ENCODE data around the gene CAMK1G. TPM values are rescaled to one million over a fixed set of nuclear protein-coding genes. Genes with fewer than 3 reads are reported as not detected.
A peak's percentile ranks its signal among the peaks of the same experiment; 100 is the strongest.

CAMK1G gene
- total RNA-seq, 1 donor, result not detected

DNA sequence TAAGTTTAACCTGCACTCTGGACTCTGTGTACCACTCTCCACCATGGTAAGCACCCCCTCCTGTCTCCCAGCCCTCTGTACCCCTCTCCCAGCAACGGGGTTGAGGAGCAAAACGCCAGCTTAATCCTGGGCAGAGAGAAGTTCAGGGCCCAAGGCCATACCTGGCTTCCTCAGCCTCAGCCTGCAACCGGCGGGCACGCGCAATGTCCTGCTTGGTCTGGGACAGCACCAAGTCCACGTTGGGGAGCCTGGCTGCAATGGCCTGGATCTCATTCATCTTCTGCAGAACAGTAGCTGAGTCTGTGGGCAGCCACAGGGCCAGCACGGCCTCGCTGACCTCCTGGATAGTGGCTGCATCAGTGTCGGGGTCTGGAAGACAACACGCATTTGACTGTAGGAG lies 34.8 kb downstream of the CAMK1G start:
- DNase-seq (ENCODE audit: low read depth in 2 of 3, low spot score in 2 of 3), result no peak

DNA sequence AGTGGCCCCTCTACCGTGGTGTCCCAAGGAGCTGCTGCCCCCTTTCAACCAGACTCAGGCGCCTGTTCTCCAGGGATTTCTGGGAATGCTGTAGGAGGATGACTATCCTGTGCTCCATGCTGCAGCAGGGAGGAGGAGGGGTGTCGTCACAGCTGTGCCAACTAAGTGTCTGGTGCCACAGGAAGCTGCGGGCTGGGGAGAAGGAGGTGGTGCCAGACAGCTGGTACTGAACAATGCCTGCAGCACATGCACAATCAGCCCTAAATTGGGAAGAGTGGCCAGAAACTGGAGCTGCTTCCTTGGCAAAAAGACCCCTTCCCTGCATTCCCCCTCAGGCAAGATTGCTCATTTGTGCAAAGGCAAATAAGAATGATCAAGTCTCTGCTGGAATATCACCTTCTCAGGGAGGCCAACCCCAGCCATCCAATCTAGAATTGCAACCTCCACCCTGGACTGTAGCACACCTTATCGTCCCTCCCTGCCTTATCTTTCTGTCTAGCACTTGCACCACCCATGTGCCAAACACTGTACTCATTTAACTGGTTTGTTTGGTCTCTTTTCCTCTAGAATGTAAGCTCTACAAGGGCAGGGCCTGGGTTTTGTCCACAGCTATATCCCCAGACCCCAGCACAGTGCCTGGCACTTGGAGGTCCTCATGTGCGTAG lies 35.4 kb downstream of the CAMK1G start:
- peak in 1 of 3 donors; percentile 11 for DNase-seq (ENCODE audit: low read depth in 2 of 3, low spot score in 2 of 3)

GRCh38 chr1:209619696-209620486 lies 36.4 kb downstream of the CAMK1G start:
- no peak for DNase-seq (ENCODE audit: low read depth in 2 of 3, low spot score in 2 of 3)

GRCh38 chr1:209620487-209620884 lies 37.0 kb downstream of the CAMK1G start:
- DNase-seq (ENCODE audit: low read depth in 2 of 3, low spot score in 2 of 3), result no peak

GRCh38 chr1:209621286-209621685 lies 37.8 kb downstream of the CAMK1G start:
- DNase-seq (ENCODE audit: low read depth in 2 of 3, low spot score in 2 of 3), result no peak

DNA sequence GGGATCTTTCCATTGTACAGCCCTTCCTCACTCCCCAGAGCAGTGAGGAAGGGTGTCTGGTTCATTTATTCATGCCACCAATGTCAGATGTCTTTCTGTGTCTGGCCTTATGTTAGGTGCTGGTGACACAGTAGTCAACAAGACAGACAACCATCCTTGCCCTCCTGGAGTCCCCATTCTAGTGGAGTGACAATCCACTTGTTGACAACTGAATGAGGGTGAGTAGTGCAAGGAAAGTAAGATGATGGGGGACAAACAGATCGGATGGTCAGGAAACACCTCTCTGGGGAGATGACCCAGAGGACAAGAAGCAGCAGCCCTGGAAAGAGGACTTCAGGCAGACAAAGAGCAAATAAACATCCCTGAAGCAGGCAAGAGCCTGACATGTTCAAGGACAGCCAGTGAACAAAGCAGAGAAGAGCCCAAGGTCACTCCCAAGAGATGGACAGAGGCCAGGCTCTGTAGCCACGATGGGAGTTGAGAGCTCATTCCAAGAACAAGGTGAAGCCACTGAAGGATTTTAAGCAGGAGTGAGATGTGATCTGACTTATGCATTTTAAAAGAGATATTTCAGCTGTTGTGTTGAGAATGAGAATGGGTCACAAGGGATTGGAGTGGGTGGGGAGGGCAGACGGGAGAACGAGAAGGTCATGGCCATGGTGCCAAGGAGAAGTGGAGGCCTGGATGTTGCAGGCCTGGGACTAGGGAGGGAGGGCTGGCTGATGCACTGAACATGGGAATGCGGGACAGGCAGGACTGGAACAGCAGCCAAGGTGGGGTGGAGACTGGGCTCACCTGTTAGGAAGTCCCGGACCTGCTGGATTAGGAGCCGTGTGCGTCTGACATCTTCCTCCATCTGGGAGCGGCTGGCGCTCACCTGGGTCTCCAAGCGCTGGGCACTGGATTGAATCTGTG lies 38.5 kb downstream of the CAMK1G start:
- no peak for DNase-seq (ENCODE audit: low read depth in 2 of 3, low spot score in 2 of 3)

DNA sequence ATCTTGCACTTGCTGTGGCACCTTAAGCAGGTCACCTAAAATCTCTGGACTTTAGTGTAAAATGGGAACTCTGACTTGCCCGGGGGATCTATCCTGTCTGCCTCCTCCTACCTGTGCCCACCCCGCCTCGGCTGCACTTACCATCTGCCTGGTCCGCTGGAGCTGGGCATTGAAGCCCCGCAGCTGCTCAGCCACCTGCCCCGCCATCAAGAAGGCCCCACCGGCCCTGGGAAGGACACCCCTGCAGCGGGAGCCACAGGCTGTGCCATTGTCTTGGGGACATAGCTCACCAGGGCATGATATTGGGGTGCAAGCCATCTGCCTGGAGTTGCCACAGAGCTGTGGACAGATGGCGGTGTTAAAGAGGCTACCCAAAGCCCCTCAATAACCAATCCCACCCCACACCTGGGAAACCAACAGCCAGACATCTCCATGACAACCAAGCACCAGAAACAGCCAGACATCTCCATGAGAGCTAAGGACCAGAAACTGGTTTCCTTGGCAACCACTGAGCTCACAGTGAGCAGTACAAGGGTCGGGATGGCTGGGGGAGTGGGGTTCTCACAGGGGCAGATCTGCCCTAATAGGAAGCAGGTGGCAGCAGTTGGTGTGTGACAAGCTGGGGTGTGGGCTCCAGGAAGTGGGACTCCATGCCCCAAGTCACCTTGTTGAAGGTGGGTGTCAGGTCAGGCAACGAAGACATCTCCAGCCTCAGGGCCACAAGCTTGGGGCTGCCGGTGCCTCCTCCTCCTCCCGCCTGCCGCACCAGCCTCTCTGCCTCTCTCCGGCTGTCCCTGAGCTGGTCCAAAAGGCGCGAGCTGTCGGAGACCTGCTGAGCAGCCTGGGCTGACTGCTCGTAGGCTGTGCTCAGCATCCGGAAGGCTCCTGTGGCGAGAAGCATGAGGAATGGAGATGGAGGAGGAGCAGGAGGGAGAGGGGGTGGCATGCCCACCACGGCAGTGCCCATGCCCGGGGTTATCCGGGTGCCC lies 39.6 kb downstream of the CAMK1G start:
- no peak for DNase-seq (ENCODE audit: low read depth in 2 of 3, low spot score in 2 of 3)

DNA sequence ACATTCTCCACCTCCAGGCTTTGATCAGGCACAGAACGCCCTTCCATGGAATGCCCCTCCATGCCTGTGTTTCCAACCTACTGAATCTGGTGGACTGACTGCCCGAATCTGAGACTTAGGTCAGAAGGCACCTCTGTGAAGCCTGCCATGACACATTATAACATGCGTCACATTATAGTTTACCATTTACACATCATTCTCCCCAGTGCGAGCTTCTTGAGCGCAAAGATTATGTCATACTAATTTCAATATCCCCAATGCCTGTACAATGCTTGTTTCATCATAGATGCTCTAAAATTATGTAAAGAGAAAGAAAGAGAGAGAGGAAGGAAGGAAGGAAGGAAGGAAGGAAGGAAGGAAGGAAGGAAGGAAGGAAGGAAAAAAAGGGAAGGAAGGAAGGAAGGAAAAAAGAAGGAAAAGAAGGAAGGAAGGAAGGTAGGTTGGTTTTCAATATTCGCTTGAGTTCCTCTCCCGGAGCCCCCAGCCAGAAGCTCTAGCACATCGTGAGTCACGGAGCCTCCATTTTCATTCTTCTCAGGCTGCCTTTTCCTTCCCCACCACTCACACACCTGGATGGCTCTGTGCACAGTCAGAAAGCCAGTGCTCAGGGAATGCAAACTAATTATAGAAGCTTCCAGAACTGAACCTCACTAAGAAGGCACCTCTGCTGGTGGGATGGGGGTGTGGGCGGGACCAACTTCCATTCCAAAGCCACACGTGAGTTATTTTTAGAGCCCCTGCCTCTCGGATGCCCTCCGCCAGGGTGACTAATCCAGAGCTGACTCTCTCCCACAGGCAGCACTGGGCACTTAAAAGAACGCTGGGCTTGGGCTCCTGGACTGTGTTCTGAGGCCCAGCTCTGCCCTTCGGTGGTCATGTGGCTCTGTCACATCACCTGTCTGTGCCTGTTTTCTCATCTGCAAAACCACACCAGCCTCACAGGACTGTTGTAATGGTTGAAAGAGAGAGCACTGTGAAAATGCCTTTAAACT lies 41.3 kb downstream of the CAMK1G start:
- DNase-seq (ENCODE audit: low read depth in 2 of 3, low spot score in 2 of 3), result no peak

GRCh38 chr1:209625791-209626285 lies 42.3 kb downstream of the CAMK1G start:
- no peak for DNase-seq (ENCODE audit: low read depth in 2 of 3, low spot score in 2 of 3)

GRCh38 chr1:209626346-209627026 lies 43.0 kb downstream of the CAMK1G start:
- DNase-seq (ENCODE audit: low read depth in 2 of 3, low spot score in 2 of 3), result no peak

DNA sequence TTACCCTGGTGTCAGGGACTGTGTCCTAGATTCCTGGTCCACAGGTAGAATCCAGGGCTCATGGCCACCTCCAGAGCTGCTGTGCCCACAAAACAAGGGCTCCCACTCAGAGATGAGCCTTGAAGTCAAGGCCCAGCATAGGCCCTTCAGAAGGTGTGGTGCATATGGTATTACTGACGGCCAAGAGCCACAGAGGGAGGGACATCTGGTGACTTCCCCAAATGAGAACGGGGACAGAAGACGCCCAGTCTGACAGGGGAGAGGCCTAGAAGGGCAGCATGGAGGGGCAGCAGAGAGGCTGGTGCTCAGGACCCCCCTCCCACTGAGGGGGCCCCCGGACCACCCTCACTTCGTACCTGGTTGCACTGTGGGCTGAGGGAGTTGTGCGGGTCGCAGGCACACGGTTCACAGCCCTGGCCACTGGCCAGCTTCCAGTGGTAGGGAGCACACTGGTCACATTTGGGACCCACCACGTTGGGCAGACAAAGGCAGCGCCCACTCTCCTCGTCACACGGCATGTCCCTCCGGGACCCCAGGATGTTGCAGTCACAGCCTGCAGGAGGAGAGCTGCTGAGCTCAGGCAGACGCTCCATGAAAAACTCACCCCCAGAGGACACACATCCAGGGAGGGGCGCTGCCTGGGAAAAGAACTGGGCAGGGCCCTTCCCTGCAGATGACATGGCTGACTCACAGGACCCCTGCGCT lies 43.7 kb downstream of the CAMK1G start:
- peak in 2 of 3 donors; percentile 4 to 55 for DNase-seq (ENCODE audit: low read depth in 2 of 3, low spot score in 2 of 3)

DNA sequence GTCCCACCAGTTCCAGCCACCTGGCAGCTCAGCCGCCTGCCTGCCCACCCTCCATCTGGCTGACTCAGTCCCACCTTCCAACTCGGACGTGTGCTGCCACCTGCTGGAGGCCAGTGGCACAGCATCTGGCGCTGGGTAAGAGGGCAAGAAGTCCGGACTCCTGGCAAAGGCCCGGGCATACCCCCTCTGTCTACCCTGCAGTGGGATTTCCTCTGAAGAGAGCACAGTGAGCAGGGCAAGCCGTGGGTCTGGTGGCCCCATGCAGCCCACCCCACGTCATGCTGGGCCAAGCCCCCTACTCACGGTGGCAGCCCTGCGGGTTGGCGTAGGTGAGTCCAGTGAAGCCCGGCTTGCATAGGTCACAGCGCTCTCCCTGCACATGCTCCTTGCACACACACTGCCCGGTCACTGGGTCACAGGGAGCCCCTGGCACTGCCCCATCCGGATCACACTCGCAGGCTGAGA lies 44.2 kb downstream of the CAMK1G start:
- peak; percentile 50 to 86 (median 72) for DNase-seq (ENCODE audit: low read depth in 2 of 3, low spot score in 2 of 3)

DNA sequence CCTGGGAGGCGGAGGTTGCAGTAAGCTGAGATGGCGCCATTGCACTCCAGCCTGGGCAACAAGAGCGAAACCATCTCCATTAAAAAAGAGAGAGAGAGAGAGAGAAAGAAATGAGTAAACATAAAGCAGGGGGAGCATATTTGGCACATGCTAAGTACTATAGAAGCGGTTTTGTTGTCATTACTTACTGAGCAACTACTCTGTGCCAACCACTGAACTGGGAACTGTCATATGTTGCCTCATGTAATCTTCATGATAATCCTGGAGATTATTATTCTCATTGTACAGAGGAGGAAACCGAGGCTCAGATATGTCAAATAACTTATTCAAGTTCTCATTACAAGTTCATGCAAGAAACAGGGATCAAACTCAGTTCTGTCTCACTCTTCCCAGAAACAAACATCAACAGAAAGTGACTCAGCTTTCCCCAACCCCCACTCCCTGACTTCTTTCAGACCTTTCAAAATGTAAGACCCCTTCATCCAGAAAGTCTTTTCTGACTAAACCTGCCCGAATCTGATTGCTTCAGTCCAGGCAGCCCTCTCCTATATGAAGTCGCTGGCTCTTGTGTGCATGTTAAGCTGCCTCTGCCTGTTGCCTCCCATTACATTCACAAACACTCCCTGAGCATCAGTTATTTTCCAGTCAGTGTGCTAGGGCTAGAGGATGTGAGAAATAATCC lies 45.2 kb downstream of the CAMK1G start:
- no peak for DNase-seq (ENCODE audit: low read depth in 2 of 3, low spot score in 2 of 3)

- no peak for DNase-seq (ENCODE audit: low read depth in 2 of 3, low spot score in 2 of 3)
These were observed 46.3 kb downstream of the CAMK1G start for GRCh38 chr1:209629621-209630382.

- DNase-seq (ENCODE audit: low read depth in 2 of 3, low spot score in 2 of 3), result no peak
These were observed 47.1 kb downstream of the CAMK1G start for GRCh38 chr1:209630383-209631225.

All from hematopoietic multipotent progenitor cell (in vitro differentiated cells).